MCF 10A (cell line): Measurements from ENCODE around the gene PMCH. TPM values are rescaled to one million over a fixed set of nuclear protein-coding genes. Genes with fewer than 3 reads are reported as not detected.

Source experiments
- BruUV-seq: library from RNA; stranded (reverse); fragments of 400-500 nt; replicated peaks from 2 replicates; lab custom pipeline; 2021; lab: Mats Ljungman, UMichigan
- CTCF ChIA-PET: fragments of 300-600 bp; sonication (Branson Sonifier 250); formaldehyde crosslinking; extraction: SDS; loops from one replicate; lab custom pipeline; 2021; ENCODE audit warnings: antibody characterized with exemption, inconsistent platforms; lab: Yijun Ruan, JAX
- POLR2A ChIA-PET: fragments of 300-600, 350-650 bp; sonication (Branson Sonifier 250); formaldehyde crosslinking; extraction: SDS; loops from one replicate; lab custom pipeline; 2020; ENCODE audit warnings: antibody characterized with exemption, inconsistent platforms; lab: Yijun Ruan, JAX
- DNase-seq: peaks from one replicate; pipeline ENCODE4 v3.0.0-alpha.2; 2018; ENCODE audit not compliant: unreplicated experiment
- H3K27ac Mint-ChIP-seq: one replicate; pipeline ENCODE4 v1.8.0; 2022; ENCODE audit warnings: mild to moderate bottlenecking, low read depth, mixed read lengths; ENCODE audit not compliant: unreplicated experiment
- H3K27me3 Mint-ChIP-seq: one replicate; pipeline ENCODE4 v1.8.0; 2022; ENCODE audit warnings: mixed read lengths; ENCODE audit not compliant: insufficient read depth, unreplicated experiment
- H3K36me3 Mint-ChIP-seq: one replicate; pipeline ENCODE4 v1.8.0; 2022; ENCODE audit warnings: mild to moderate bottlenecking, moderate library complexity, mixed read lengths; ENCODE audit not compliant: insufficient read depth, unreplicated experiment
- H3K4me1 Mint-ChIP-seq: one replicate; pipeline ENCODE4 v1.8.0; 2022; ENCODE audit warnings: mixed read lengths; ENCODE audit not compliant: insufficient read depth, unreplicated experiment
- H3K4me3 Mint-ChIP-seq: one replicate; pipeline ENCODE4 v1.8.0; 2022; ENCODE audit warnings: mild to moderate bottlenecking, moderate library complexity, mixed read lengths; ENCODE audit not compliant: unreplicated experiment
- H3K9me3 Mint-ChIP-seq: one replicate; pipeline ENCODE4 v1.8.0; 2022; ENCODE audit warnings: mixed read lengths; ENCODE audit not compliant: unreplicated experiment
- CTCF ChIP-seq: fragments of 200-600 bp; IDR thresholded peaks from one replicate; pipeline ENCODE4 v1.8.0; 2022; ENCODE audit warnings: antibody characterized with exemption, mild to moderate bottlenecking; ENCODE audit not compliant: unreplicated experiment
- intact Hi-C: fragments of 100-400 bp; cut with micrococcal nuclease; formaldehyde crosslinking; loops from 2 replicates; pipeline ENCODE4 v1.14.1; 2022
- total RNA-seq: library from RNA; stranded (reverse); gene quantifications from 2 replicates; pipeline ENCODE4 v1.2.3, GENCODE V29; 2022

The PMCH gene
- total RNA-seq, 1 experiment from 2014 or later, result not detected

- Mint-ChIP-seq H3K9me3 (no peaks in the 10 kb centered on the region), H3K27ac (no peak overlapping the region), H3K27me3 (no peaks in the 10 kb centered on the region), H3K4me1 (no peaks in the 10 kb centered on the region), H3K36me3 (no peaks in the 10 kb centered on the region), H3K4me3 (no peak overlapping the region)
- no peak for DNase-seq
- intact Hi-C loops, result no loop called here
- TF ChIP-seq CTCF, result no peak
- ChIA-PET POLR2A (no interaction called here), CTCF (no interaction called here)
- BruUV-seq, result no TSS peak
These were observed 34.4 kb upstream of the PMCH start for GRCh38 chr12:102232036-102232435.

DNA sequence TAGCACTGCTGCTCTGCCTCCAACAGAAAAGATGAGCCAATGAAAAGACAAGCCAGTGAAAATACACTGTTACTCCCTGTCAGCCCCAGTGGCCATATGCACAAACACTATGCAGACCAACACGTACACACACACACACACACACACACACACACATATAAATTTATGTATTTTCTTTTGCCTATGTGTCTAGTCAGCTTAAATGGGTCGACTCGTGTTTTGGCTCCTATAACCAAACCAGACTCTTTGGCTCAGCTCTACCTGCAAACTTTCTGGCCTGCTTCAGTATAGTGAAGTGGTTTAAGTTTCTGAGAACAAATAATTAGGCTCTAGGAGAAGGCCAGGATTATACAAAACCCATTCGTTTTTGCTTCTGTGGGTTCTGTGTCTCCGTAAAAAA, 30.3 kb upstream of the PMCH start:
- H3K9me3 Mint-ChIP-seq, result no peaks in the 10 kb centered on the region
- no peaks in the 10 kb centered on the region for H3K4me1 Mint-ChIP-seq
- intact Hi-C loops, result no loop called here
- H3K36me3 Mint-ChIP-seq, result no peaks in the 10 kb centered on the region
- no peaks in the 10 kb centered on the region for H3K27me3 Mint-ChIP-seq
- BruUV-seq, result no TSS peak
- no peak for DNase-seq
- H3K4me3 Mint-ChIP-seq, result no peak overlapping the region
- CTCF ChIA-PET, result no interaction called here
- no peak overlapping the region for H3K27ac Mint-ChIP-seq
- no peak for TF ChIP-seq CTCF
- POLR2A ChIA-PET, result no interaction called here

DNA sequence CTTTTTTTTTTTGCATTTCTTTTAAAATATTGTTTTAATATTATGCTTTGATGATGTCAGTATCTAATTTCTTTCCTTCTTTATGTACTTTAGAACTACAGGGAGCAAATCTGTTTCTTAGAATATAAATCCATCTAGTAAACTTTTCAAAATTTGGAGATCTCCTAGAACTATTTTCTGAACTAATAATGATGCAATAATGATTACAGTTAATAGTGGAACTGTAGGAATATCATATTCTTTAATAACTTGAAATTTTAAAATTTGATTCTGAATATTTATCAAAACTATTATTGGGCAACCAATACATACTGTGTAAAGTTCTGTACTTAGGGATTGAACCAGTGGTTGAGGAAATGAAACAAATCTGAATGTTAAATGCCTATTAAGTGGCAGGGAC, 23.1 kb upstream of the PMCH start:
- Mint-ChIP-seq H3K9me3 (no peaks in the 10 kb centered on the region), H3K27me3 (no peaks in the 10 kb centered on the region), H3K4me1 (no peaks in the 10 kb centered on the region), H3K36me3 (no peaks in the 10 kb centered on the region), H3K4me3 (no peak overlapping the region), H3K27ac (no peak overlapping the region)
- intact Hi-C loops, result no loop called here
- no peak for TF ChIP-seq CTCF
- no TSS peak for BruUV-seq
- POLR2A ChIA-PET, result no interaction called here
- CTCF ChIA-PET, result no interaction called here
- DNase-seq, result no peak

DNA sequence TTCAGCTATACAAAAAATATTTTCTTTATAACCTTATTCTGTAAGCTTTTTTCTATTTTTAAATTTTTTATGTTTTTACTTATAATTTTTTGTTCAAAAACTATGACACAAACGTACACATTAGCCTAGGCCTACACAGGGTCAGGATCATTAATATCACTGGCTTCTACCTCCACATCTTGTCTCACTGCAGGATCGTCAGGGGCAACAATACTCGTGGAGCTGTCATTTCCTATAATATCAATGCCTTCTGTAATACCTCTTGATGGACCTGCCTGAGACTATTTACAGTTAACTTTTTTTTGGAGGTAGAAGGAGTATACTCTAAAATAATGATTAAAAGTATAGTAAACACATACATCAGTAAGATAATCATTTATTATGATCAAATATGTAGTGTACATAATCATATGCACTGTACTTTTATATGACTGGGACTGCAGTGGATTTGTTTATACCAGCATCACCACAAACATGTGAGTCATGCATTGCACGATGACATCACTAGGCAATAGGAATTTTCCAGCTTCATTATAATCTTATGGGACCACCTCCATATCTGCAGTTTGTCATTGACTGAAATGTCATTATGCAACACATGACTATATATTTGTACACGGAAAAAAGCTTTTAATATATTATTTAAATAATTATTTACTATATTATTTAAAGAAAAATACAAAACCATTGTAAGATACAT, 18.5 kb upstream of the PMCH start:
- H3K27ac Mint-ChIP-seq, result no peak overlapping the region
- H3K27me3 Mint-ChIP-seq, result no peaks in the 10 kb centered on the region
- no peaks in the 10 kb centered on the region for H3K4me1 Mint-ChIP-seq
- TF ChIP-seq CTCF, result no peak
- CTCF ChIA-PET, result interaction anchor here (0.6 to 0.9 kb wide), 2 partner anchors 46 to 853 kb away, joined by 3 to 5 read pairs; no protein-coding TSS in a partner anchor
- POLR2A ChIA-PET, result no interaction called here
- no peaks in the 10 kb centered on the region for H3K9me3 Mint-ChIP-seq
- intact Hi-C loops, result no loop called here
- no peak overlapping the region for H3K4me3 Mint-ChIP-seq
- no peaks in the 10 kb centered on the region for H3K36me3 Mint-ChIP-seq
- BruUV-seq, result no TSS peak
- DNase-seq, result peak; percentile 38
